IPS-NIHi11 (cell line): ENCODE data around the gene TAF1C.
A peak's percentile ranks its signal among the peaks of the same experiment; 100 is the strongest.
"Not testable (repeated sequence)": the region's sequence is repeated elsewhere in the genome, so short reads cannot be mapped to it uniquely, and the experiment has no call there.

Source experiments
- DNase-seq: peaks from one replicate; pipeline ENCODE4 v3.0.0; 2012; ENCODE audit warnings: mixed read lengths, low spot score

TAF1C gene

GRCh38 chr16:84212154-84212553 lies 25.3 kb upstream of the TAF1C start:
- no peak for DNase-seq

DNA sequence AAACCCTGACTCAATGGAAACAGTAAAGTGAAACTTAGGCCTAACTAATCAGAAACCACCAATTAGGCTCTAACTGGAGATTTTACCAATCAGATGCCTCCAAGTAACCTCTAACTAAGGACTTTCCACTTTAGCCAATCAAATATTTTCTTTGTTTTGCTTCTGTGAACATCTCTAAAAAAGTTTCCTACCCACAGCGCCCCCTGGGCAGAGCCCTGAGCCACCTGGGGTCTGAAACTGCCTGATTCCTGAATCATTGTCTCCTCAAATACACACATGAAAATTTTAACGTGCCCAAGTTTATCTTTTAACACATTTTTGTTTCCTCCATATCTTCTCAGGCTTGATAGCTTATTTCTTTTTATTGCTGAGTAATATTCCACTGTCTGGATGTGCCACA lies 23.1 kb upstream of the TAF1C start:
- DNase-seq: no peak

DNA sequence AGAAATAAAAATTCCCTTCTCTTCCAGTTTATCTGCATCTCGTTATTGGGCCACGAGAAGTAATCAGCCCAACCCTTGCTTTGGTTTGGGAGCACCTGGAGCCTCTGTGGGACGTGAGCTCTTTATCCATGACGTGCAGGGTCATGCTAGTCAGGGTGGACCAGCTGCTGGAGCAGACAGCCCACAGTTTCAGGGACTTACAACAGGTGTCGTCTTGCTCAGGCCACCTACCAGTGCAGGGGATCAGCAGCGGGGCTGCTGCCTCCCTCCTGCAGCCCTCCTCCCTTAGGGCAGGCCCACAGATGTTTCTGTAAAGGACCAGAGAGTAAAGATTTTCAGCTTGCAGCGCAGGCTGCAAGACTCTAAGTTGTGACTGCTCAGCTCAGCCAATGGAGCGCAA lies 21.0 kb upstream of the TAF1C start:
- peak; percentile 18 for DNase-seq

DNA sequence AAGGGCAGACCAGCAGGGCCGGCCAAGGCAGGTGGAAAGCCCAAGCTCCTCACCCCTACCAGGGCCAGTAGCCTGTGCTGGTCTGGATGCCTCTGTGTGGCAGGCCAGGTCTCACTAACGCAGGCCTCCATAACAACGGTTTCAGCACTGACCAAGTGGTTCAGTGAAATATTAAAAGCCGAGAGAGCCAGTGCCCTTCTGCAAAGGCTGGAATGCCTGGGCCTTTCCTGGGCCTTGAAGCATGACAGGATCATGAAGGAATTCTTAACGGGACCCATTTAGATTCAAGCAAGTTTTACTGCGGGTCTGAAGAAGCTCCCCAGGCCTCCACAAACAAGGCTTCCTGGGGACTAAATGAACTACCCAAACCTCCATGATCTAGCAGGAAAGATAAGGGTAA lies 20.4 kb upstream of the TAF1C start:
- no peak for DNase-seq

- DNase-seq: no peak
These were observed 19.3 kb upstream of the TAF1C start for GRCh38 chr16:84205976-84206691.

DNA sequence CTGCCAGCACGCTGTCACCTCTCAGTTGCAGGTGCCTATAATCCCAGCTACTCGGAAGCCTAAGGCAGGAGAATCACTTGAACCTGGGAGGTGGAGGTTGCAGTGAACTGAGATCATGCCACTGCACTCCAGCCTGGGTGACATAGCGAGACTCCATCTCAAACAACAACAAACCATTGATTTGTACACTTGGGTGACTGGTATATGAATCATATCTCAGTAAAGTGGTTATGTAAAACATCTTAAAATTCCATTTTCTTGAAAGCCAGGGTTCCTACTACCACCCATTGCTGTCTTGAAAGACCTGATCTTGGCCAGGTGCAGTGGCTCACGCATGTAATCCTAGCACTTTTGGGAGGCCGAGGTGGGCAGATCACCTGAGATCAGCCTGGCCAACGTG lies 18.3 kb upstream of the TAF1C start:
- DNase-seq: not testable (repeated sequence)

GRCh38 chr16:84204551-84204950 lies 17.7 kb upstream of the TAF1C start:
- DNase-seq: not testable (repeated sequence)

GRCh38 chr16:84199861-84200260 lies 13.0 kb upstream of the TAF1C start:
- DNase-seq: no peak

DNA sequence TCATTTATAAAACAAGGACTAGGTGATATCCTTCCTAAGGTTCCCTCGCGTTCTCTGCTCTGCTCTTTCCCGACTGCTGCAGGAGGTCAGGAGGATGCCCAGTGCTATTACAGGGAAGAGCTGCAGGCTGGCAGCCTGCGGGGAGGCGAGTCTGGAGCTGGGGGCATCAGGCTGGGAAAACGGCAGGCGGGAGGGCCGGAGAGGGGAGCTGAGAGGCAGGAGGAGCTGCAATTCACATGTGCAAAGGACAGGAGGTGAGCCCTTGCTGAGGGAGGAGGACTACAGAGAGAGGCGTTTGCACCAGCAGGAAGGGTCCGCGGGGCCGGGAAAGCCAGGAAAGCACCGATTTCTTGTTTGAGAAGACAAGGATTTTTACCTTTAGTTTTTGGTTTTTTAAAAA lies 12.2 kb upstream of the TAF1C start:
- DNase-seq: no peak

- no peak for DNase-seq
These were observed 11.5 kb upstream of the TAF1C start for GRCh38 chr16:84198401-84198800.

GRCh38 chr16:84197466-84198128 lies 10.7 kb upstream of the TAF1C start:
- no peak for DNase-seq

GRCh38 chr16:84196727-84197394 lies 10.0 kb upstream of the TAF1C start:
- peak; percentile 53 for DNase-seq

GRCh38 chr16:84196101-84196500 lies 9.2 kb upstream of the TAF1C start:
- DNase-seq: no peak

GRCh38 chr16:84195201-84196093 lies 8.6 kb upstream of the TAF1C start:
- no peak for DNase-seq

DNA sequence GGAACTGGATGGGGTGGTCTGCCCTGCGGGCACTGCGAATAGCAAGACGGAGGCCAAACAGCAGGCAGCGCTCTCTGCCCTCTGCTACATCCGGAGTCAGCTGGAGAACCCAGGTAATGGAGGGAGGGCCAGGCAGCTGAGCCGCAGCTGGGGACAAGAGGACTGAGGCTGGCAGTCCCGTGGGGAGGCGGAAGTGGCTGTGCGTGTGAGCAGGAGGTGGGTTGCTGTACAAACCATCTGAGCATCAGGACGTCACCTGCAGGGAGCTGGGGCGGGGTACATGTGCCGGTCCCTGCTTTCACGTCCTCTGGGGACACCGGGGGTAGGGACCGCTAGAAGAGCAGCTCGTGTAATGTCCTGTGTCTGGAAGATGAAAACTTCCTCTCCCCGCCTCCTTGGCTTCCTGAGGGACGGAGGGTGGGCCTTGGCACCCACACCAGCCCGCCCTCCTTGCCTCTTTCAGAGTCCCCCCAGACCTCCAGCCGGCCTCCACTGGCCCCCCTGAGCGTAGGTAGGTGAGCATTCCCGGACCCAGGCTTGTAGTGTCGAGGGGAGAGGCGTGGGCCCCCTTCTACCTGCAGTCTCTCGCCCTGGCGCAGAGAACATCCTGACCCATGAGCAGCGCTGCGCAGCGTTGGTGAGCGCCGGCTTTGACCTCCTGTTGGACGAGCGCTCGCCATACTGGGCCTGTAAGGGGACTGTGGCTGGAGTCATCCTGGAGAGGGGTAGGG lies 7.8 kb upstream of the TAF1C start:
- DNase-seq: no peak

- no peak for DNase-seq
These were observed 7.2 kb upstream of the TAF1C start for GRCh38 chr16:84194018-84194417.

DNA sequence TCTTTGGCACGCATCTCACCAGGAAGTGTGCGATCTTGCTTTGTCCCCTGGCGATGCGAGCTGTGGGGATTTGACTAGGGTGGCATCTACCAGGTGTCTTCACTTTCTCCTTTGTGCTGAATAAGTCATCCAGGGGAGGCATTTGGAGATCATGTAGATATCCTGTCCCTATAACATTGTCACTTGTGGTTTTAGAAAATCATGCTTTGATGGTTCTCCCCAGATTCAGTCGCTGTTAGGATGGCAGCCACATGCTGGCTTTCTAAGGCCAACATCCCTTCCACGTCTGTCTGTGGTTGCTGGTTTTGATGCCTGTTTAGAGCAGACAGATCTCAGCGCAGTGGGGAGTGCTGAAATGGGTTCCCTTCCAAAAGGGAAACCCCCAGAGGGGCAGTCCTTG lies 6.6 kb upstream of the TAF1C start:
- DNase-seq: no peak

DNA sequence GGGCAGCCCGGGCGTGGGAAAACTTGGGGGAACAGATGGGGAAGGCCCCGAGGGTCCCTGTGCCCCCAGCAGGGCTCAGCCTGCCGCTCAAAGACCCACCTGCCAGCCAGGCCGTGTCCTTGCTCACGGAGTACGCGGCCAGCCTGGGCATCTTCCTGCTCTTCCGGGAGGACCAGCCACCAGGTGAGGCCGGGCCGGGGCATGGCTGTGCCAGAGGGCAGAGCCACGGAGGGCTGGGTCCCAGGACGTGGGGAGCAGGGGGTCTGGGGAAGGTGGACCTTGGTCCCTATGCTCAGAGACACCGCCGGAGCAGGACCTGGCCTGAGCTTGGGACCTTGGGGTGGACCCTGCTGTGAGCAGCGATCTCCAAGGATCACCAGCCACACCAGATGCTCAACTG lies 4.6 kb upstream of the TAF1C start:
- no peak for DNase-seq

GRCh38 chr16:84190731-84191388 lies 4.0 kb upstream of the TAF1C start, which contains the start of gene ADAD2:
ADAD2 (plus strand) TSS chr16:84191157; CDS start chr16:84191231, 74 bp downstream.
- DNase-seq: peak; percentile 81

DNA sequence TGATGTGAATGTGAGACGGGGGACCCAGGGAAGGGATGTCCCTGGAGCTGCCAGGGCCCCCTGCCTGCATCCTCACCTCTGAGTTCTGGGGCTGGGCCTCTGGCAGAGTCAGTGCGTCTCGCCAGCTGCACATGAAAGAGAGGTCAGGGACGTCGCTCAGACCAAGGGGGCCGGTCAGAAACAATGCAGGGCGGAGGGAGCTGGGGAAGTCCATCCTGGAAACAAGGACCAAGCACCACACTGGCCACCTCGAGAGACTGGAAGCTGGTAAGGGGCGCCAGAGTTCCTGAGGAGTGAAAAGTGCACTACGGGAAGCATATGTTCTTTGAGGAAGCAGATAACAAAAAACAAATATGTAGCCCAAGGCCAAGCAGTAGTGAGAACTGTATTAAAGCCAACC lies 2.1 kb downstream of the TAF1C start:
- no peak for DNase-seq
